Measurements from ENCODE around the gene VIPAS39. TPM values are rescaled to one million over a fixed set of nuclear protein-coding genes. Genes with fewer than 3 reads are reported as not detected.

The VIPAS39 gene
- 16.1 and 20.5 TPM in 2 replicates for total RNA-seq (2014; rRNA removed; shearing (Covaris generic))

DNA sequence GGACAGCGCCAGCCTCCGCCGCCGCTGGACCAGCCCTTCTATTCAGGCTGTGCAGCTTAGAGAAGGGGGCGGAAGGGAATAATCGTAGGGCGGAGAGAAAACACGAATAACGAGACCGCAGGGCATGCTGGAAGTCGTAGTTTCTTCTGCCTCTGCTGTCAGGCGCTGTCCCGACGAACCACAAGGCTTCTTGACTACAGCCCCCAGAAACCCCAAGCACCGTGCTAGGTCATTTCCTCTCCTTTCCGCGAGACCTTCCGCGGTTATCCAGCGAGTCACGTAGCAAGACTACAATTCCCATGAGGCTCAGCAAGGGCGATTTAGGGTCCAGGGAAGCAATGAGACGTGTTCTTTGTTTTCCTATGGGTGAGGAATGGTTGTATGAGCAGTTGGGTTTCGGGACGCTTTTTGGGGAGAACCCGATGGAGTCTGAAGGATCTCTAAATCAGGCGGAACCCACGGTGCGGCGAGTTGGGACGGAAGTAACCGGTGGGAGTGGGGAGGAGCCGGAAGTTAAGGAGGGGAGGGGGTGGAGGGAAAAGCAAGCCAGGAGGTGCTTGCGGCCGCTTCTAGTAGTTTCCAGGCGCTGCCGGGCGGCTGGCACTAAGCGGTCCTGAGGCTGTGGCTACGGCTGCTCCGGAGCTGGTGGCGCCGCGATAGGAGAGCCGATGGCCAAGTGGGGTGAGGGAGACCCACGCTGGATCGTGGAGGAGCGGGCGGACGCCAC lies at the start of gene VIPAS39, which contains the start of gene AHSA1:
VIPAS39 (minus strand) TSS at position 80 of the 727 bp plus-strand sequence. CDS start 3,499 bp downstream, outside the sequence.
AHSA1 (plus strand) TSS at position 572 of the 727 bp plus-strand sequence; CDS start at position 669, 97 bp downstream.
- DNase-seq (ENCODE audit: low spot score), result peak; percentile 96

DNA sequence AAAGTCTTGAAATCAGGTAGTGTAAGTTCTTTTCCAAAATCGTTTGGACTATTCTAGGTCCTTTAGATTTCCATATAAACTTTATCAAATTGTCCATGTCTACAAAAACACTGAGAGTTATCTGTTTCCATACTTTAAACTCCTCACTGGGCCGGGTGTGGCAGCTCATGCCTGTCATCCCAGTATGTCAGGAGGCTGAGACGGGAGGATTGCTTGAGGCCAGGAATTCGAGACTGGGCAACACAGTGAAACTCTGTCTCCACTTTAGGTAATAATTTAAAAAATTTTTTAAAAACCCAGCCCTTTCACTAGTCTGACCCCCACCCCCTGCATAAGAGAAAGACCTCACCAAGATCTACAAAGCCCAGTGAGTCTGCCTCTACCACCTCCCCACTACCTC lies 47.6 kb upstream of the VIPAS39 start:
- DNase-seq (ENCODE audit: low spot score), result no peak

DNA sequence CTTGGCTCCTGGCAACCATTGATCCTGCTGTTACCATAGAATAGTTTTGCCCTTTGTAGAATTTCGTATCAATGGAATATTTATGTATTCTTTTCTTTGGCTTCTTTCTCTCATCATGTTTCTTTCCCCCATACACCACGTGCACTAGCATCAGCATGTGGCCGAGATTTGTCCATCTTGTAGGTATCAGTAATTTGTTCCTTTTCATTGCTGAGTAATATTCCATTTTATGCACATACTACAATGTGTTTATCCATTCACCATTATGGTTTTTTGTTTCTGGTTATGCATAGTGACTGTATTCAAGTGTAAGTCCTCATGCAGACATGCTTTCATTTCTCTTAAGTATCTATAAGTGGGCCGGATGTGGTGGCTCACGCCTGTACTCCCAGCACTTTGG lies 45.7 kb upstream of the VIPAS39 start:
- DNase-seq (ENCODE audit: low spot score), result no peak

DNA sequence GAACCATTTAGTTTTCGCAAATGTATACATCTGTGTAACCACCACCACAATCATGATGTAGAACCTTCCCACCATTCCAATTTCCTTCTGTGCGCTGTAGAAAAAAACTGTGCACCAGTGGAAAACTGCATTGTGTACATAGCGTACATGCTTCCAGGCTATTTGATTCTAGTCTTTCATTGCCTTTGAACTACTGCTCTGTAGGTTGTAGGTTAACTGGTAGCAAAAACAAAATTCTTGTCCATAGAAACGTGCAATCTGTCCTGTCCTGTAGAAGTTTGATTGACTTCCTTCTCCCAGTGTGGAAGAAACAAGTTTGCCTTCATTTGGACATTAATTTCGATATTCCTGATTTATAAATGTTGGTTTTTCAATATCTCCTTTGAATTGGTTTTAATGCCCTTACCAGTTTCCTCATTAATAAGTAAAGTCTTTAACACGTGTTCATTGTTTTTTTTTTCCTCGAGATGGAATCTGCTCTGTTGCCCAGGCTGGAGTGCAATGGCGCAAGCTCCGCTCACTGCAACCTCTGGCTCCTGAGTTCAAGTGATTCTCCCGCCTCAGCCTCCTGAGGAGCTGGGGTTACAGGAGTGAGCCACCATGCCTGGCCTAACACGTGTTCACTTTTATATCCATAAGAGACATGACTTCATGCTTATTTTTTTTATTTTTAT lies 44.8 kb upstream of the VIPAS39 start:
- DNase-seq (ENCODE audit: low spot score), result no peak

DNA sequence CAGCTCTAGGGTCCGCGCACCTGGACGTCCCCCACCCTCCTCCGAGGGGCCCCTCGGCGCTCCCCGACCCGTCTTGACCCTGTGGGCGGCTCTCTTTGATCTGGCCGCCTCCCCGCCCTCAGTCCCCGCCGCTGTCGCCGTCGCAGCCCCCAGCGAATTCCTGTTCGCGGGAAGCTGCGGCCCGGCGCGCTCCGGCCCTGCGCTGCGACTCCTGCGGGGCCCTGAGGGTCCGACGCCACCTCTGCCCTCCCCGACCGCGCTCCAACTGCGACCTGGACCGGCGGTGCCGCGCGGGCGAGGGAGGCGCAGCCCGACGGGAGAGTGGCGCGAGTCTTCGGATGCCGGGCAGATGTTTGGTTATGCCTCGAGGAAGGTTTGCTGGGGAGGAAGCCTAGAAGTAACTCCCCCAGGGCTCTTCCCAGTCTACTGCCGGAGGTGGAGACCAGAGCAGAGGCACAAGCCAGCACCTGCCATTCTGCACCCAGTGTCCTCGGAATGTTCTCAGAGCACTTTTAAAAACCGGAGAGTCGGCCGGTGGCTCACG lies 41.7 kb upstream of the VIPAS39 start:
- DNase-seq (ENCODE audit: low spot score), result no peak

DNA sequence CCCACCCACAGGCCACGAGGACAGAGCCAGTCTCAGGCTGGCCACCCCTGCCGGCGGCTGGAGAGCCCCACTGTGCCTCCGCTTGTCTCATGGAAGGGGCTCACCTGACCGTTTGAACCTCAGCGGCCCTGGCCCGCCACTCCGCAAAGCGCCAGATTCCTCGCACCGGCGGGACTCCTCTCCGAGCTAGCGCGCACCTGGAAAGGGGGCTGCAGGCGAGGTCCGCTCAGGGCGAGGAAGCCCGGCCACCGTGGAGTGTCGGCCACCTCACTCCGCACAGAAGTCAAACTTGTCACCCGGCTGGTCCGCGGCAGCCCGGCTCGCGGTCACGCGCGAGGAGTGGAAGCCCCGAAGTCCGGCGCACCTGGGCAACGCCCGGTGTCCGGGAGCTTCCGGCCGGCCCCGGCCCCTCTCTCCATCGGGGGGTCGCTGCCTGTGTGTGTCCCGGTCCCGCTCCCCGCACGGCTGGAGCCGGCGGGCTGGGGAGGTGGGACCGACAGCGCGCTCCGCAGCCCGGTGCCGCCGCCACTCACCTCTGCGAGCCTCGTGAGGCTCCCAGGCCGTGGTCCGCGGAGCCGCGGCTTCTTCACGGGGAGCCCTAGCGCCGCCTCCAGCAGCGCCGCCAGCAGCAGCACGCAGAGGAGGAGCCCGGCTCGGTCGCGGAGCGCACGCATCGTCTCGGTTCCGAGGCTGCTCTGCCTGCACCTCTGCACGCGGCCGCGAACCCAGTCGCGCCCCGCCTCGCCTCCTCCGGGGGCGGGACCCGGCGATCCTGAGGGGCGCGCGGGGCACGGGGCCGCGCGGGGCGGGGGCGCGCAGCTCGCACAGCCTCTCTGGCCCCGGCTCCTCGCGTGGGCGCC lies 40.9 kb upstream of the VIPAS39 start, which contains the start of gene ISM2:
ISM2 (minus strand) TSS at position 697 of the 860 bp plus-strand sequence; CDS start at position 674, 23 bp downstream.
- DNase-seq (ENCODE audit: low spot score), result no peak

DNA sequence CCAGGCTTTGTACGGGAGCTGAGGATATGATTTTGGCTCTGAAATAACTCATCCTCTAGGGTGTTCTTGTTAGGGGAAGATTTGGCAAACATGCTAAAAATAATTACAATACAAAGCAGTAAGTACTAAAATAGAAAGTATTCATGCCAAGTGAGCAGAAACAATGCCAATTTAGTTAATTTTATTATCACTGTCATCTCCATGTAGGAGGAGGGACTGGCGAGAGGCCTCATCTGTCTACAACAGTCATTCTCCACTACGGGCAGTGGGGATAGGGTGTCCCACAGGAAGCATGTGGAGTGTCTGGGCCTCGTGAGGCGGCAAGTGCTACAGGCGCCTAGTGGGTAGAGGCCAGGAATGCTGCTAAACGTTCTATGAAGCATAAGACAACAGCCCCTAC lies 37.9 kb upstream of the VIPAS39 start:
- DNase-seq (ENCODE audit: low spot score), result no peak

DNA sequence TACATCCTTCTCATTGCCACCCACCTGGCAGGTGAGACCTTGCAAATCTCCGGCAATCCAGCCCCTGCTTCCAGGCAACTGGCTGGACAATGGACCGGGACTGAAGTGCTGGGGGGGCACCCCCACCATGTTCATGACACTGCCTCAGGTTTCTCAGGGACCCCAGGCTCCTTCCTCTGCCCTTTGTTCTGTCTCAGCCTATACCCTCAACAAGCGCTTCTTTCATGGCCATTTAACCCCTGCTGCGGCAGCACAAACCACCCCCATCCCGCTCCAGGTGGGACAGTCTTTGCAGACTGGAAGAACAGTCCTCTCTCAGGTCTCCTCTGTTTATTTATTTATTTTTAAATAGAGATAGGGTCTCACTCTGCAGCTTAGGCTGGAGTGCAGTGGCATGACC lies 33.7 kb upstream of the VIPAS39 start:
- DNase-seq (ENCODE audit: low spot score), result no peak

DNA sequence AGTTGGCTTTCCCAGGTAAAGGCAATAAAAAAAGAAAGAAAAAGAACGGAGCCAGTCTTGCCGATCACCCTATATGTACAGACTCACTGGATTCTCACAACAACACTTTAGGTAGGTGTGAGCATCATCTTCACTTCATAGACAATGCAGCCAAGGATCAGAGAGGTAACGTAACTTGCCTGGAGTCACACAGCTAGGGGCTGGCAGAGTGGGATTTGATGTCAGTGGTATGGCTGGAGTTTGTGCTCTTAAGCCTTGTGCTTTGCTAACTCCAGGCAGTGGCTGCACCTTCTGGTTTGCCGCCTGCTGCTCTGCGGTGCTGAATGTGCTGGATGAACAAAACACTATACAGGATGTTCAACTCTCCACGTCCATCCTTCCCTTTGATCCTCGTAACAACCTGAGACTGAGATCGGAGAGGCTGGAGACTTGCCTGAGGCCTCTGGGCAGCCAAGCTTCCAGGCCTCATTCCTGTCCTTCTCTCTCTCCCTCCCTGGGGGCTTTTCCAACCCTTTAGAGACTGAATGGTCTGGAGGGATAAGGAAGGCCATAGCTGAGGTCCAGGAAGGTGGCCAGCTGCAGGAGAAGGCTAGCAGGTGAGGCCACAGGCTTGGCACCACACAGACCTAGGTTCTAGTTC lies 33.1 kb upstream of the VIPAS39 start:
- DNase-seq (ENCODE audit: low spot score), result no peak

DNA sequence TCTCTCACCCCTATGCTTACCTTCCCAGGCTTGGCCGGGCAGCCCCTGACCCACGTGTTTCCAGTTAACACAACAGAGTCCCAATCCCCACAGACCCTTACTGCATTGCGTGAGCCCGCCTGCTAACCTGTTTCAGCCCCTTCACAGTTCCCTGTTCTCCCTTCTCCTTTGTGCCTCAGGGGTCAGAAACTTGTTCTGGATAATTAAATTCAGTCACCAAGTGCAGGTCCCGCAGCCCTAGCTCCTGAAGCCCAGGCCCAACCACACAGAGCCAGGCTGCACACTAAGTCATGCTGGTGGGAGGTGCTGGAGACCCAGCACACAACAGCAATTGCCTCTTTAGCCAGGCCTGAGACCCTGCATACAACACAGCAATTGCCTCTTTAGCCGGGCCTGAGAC lies 31.6 kb upstream of the VIPAS39 start:
- DNase-seq (ENCODE audit: low spot score), result no peak

DNA sequence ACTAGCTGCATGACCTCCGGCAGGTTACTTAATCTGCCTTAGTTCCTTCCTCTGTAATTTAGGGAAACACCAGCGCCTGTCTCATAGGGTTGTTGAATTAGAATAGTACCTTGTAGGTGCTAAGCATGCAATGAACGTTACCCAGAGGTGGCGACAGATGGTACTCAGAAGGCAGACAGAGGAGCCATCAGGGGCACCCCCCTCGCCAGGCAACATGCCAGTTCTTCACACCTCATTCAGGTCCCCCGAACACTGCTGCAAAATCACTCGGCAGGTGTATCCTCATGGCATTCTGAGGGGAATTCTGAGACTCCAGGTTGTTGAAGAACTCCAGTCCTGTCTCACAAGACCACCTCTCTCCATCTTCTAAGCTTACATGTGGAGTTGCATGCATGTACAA lies 31.2 kb upstream of the VIPAS39 start:
- DNase-seq (ENCODE audit: low spot score), result no peak

DNA sequence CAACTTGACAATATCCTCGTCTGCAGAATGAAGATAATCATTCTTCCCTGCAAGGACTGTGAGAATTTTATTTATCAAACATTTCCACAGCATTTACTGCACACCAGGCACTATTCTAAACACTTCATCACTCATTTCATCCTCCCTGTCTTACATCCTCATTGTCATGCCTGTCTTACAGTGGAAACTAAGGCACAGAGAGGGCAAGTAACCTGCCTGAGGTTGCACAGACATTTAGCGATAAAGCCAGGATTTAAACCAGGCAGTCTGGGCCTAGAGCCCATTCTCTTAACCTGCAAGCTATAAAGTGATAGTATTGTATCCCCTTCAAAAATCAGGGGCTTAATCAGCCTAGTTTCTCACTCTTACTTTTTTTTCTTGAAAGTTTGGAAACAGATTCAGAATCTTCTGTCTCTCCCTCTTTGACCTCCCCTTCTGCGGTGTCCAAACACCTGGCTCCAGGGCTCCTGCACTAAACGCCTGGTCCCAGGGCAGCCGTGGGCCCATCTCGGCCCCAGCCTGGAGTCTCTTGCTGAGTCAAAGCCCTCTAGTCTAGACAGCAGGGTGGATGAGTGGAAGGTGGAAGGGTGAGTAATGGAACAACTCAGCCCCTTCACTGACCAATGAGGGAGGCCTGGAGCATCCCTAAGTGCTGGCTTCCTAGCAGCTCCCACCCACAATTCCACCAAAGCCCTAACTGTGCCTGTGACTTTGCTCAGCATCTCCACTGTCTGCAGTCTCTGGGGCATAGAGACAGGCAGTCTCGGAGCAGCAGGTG lies 28.7 kb upstream of the VIPAS39 start:
- DNase-seq (ENCODE audit: low spot score), result peak; percentile 70

DNA sequence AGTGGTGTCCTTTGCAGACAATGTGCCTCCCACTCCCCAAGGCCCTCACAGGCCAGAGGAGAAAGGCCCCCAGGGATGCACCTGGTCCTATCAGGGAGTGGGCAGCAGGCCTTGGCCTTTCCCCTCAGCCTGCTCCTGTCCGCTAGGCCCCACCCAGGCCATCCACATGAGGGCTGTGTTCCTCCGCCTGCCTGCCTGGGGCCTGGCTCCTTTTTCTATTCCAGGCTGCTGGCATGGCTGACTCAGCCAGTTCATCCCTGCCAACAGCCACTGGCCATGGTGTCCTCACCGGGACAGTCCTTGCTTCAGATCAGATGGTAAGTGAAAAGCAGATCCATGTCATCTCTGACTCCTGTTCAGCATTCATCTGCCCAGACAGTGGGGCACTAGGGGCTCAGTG lies 27.9 kb upstream of the VIPAS39 start:
- no peak for DNase-seq (ENCODE audit: low spot score)

DNA sequence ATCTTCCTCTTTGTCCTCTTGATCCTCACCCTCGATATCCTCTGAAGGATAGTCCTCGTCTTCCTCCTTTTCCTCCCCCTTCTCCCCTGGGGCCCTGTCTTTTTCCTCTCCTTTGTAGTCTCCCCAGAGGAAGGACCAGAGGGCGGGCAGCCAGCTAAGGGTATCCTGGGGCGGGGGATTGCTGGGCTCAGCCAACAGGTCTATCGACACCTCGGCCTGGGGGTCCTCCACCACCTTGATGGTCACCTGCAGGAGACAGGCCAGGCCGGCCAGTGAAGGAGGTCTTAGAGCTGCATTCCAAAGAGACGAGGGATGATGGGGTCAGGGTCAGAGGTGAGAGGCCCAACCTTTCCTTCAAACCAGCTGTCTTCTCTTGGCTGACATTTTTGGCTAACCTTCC lies 25.0 kb upstream of the VIPAS39 start:
- no peak for DNase-seq (ENCODE audit: low spot score)

DNA sequence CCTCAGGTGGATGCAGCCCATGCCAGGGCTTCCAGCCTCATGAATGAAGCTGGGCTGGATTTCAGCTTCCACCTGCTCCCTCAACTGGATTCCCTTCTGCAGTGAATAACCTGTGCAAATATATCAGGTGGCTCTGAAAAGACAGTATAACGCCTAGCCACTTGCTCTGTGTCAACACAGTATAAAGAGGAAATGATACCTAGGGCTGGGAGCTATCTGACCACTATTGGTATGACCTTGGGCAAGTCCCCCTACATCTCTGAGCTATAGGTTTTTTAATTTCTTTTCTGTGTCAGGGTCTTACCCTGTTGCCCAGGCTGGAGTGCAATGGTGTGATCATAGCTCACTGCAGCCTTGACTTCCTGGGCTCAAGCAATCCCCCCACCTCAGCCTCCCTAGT lies 21.4 kb upstream of the VIPAS39 start:
- no peak for DNase-seq (ENCODE audit: low spot score)

DNA sequence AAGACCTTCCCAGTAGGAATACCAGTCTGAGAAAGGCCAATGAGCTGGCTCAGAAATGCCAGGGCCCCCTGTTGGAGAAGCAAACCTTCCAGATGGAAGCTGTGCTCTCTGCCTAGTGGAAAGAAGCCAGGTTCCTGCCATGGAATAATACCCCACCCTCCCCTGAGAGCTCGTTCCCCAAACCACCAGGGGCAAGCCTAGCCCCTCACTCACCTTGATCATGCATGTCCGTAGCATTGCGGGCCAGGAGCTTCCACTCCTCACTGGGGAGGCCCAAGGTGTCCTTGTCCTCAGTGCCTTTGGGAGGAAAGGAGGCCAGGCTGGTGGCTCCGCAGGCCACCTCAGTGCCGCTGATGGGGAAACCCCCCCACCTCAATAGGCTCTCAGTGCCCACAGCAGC lies 20.6 kb upstream of the VIPAS39 start:
- DNase-seq (ENCODE audit: low spot score), result no peak

DNA sequence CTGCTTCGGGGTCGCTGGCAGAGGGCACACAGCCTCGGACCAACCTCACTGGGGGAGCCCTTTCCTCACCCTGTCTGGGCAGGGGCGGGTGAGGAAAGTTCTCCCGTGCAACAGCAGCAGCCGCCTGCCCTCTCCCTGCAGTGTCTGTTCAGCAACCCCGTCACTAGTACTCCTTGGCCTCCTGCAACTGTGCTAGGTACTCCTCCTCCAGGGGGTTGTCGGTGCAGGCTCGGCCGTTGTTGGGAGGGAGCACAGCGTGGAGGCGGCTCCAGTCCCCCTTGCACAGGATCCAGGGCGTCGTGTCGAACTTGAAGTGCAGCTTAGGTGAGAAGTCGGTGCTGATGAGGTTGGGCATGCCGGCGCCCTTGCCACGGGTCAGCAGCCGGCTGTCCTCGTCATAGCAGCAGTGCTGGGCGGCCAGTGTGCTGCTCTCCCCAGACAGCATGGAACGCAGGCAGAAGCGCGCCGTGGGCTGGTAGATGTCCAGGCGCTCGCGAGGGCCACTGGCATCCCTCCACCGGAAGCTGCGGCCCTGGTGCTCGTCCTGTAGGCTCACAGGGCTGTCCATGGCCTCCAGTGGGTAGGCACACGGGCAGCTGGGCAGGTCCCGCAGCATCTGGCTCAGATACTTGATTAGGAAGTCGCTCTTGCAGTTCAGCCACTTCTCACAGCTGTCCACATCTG lies 18.2 kb upstream of the VIPAS39 start:
- DNase-seq (ENCODE audit: low spot score), result no peak

DNA sequence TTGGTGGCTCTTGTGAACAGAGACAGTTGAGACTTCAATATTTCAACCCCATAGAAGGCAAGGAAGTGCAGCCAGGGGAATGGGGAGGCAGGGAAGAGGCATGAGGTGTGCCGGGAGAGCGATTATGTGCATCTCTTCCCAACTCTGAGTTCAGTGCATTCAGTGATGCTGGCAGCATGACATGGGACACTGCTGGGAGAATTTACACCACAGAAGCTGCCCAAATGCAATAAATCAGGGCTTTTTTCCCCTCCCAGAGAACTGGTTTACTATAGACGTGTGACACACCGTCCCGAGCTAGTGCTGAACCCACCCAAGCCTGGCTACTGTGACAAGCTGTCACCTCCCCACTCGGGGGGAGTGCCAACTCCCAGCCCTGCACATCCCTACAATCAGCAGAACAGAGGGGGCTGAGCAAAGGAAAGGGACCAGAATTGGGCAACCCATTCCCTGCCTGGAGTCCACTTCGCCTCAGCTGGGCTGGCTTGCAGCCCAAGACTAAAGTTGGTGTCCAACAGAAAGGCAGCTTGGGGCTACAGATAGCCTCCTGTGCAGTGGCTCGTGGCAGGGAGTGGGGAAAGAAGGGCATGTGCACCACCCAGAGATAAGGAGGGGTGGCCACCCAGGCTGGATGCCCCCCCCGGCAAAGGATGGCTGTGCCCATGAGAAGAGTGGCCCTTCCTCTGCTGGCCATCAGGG lies 17.2 kb upstream of the VIPAS39 start:
- no peak for DNase-seq (ENCODE audit: low spot score)

DNA sequence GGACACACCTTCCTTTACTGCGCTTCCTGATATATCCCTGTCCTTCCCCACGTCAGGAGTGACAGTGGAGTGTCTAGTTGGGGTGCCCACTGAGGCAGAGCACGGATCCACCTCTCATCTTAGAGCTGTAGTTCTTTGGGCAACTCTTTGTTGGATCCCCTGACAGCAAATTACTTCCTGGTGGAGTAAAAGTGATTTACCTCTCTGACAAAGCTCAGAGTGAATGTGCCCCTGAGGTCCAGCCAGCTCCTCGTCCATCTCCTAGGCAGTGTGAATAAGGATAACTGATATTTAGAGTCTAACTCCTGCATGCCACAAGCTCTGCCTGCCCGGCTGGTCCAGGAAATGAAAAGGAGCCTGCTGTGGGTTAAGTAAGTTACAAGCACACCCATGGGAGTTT lies 16.5 kb upstream of the VIPAS39 start:
- no peak for DNase-seq (ENCODE audit: low spot score)

All from A172 (cell line).